ENCODE results near the gene LBH. TPM values are rescaled to one million over a fixed set of nuclear protein-coding genes. Genes with fewer than 3 reads are reported as not detected.

LBH gene
- total RNA-seq, 1 experiment from 2014 or later: 186 TPM

DNA sequence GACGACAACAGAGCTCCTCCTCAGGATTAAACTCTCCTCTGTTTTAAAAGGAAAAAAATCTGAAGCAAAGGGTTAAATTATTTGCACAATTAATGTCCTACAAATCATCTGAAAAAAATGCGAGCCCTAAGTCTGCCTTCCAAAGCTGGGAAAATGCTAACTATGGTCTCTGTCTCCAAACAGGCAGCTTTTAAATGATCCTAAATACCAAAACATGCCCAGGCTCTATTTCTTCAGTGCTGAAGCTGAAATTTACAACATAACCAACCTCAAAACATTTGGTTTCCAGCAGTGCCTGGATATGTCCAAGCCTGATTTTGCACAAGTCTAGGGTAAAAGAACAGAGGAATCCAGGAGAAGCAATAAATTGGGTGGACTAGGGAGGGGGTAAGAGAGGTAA is 57.2 kb downstream of the LBH start:
- no peak for DNase-seq (ENCODE audit: low read depth in 1 of 2, low spot score in 2 of 2)
- Histone ChIP-seq H3K27me3 (replicated peaks) (no peaks in the 10 kb centered on the region), H3K36me3 (no peaks in the 10 kb centered on the region), H3K9me3 (replicated peaks) (no peaks in the 10 kb centered on the region), H3K4me1 (replicated peaks) (peaks cover 48% of the 10 kb centered on the region), H3K4me3 (no peak overlapping the region), H3K27ac (no peak overlapping the region)

DNA sequence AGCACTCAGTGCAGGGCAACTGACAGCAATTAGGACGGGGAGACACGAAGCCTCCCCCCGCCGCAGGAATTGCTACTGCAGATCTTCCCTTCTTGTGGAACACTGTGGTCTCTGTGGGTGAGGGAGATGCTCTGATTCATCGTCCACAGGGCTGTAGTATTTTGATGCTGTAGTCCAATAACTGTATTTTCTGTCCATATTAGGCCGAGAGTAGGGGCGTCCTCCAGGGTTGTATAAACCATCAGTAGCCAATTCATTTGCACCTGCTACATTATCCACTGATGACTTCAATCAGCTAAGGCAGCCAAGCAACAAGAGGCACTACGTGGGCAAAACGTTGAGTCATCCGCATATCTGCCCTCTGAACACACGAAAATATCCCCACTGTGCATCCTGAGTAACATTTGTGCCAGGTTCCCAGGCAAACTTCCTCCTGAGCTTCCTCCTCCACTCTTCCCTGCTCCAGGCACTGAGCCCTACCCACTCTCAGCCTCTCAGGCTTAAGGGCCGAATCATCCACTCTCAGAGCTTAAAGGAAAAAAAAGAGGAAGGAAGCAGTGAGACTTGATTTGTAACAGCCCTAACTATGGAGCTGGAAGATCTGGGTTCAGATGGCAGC is 62.1 kb downstream of the LBH start:
- Histone ChIP-seq H3K4me1 (replicated peaks) (peaks cover 46% of the 10 kb centered on the region), H3K4me3 (no peak overlapping the region), H3K27ac (peak overlapping the region; percentile 91), H3K36me3 (no peaks in the 10 kb centered on the region), H3K9me3 (replicated peaks) (no peaks in the 10 kb centered on the region), H3K27me3 (replicated peaks) (no peaks in the 10 kb centered on the region)
- peak; percentile 98 to 99 for DNase-seq (ENCODE audit: low read depth in 1 of 2, low spot score in 2 of 2)

DNA sequence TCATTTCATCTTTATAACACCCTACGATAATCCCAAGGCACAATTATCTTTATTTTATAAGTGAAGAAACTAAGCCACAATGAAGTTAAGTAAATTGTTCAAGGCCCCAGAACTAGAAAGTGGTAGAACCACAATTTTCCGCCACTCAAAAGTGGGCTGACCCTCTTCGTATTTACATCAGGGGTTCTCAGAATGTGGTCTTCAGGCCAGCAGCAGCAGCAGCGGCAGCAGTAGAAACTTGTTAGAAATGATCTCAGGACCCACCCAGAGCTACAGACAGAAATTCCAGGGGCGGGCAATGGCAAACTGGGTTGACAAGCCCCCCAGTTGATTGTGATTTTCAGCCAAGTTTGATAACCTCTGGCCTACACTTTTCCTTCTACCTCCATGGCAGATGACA is 62.8 kb downstream of the LBH start:
- no peaks in the 10 kb centered on the region for H3K36me3 ChIP-seq
- no peaks in the 10 kb centered on the region for H3K9me3 ChIP-seq (replicated peaks)
- peak overlapping the region; percentile 91 for H3K27ac ChIP-seq
- H3K4me3 ChIP-seq: no peak overlapping the region
- peaks cover 45% of the 10 kb centered on the region for H3K4me1 ChIP-seq (replicated peaks)
- H3K27me3 ChIP-seq (replicated peaks): no peaks in the 10 kb centered on the region
- DNase-seq (ENCODE audit: low read depth in 1 of 2, low spot score in 2 of 2): no peak

DNA sequence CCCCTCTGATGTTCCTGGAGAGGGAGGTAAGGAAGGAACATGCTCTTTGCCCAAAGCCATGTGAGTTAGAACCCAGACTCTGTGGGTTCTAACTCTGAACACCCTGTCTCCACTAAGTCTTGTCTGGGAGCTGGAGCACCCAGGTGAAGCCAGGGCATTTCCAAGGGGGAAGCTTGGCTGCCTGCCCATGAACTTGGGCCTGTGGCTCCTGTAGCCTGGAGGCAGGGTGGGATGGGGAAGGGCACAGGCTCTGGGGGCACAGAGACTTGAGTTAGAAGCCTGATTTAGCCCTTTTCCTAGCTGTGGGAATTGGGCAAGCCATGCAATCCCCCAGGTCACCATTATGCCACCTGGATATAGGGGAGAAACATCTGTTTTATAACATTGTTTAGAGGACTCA is 65.2 kb downstream of the LBH start:
- peaks cover 55% of the 10 kb centered on the region for H3K4me1 ChIP-seq (replicated peaks)
- no peak overlapping the region for H3K27ac ChIP-seq
- no peaks in the 10 kb centered on the region for H3K9me3 ChIP-seq (replicated peaks)
- H3K36me3 ChIP-seq: no peaks in the 10 kb centered on the region
- H3K4me3 ChIP-seq: no peak overlapping the region
- DNase-seq (ENCODE audit: low read depth in 1 of 2, low spot score in 2 of 2): no peak
- H3K27me3 ChIP-seq (replicated peaks): no peaks in the 10 kb centered on the region

DNA sequence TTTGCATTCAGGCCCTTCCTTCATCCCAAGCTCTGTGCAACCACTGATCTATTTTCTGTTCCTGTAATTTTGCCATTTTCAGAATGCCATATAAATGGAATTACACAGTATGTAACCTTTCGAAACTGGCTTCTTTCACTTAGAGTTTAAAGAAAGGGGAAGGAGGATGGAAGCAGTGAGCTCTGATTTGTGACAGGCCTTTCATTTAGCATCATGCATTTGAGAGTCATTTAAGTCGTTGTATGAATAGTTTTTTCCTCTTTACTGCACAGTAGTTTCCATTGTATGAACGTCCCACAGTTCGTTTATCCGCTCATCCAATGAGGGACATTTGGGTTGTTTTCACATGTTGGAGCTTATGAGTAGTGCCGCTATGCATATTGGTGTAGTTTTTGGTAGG is 67.0 kb downstream of the LBH start:
- Histone ChIP-seq H3K9me3 (replicated peaks) (no peaks in the 10 kb centered on the region), H3K27me3 (replicated peaks) (no peaks in the 10 kb centered on the region), H3K27ac (no peak overlapping the region), H3K4me3 (no peak overlapping the region), H3K4me1 (replicated peaks) (peaks cover 50% of the 10 kb centered on the region), H3K36me3 (no peaks in the 10 kb centered on the region)
- DNase-seq (ENCODE audit: low read depth in 1 of 2, low spot score in 2 of 2): no peak

DNA sequence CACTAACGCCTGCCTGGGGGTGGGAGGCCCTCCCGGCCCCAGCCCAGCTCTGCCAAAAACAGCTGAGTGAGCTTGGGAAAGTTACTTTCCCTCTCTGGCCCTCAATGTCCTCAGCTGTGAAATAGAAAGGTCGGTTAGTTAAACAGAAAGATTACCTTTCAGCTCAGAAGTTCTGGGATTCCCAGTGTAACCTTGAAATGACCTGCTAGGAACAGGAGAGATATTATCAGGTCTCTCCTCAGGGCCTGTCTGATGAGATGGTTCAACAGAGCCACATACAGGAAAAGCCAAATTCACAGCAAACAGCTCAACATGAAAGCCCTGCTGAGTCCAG is 68.8 kb downstream of the LBH start:
- no peak for DNase-seq (ENCODE audit: low read depth in 1 of 2, low spot score in 2 of 2)
- Histone ChIP-seq H3K27ac (peak overlapping the region; percentile 88), H3K4me1 (replicated peaks) (peaks cover 34% of the 10 kb centered on the region), H3K27me3 (replicated peaks) (no peaks in the 10 kb centered on the region), H3K36me3 (no peaks in the 10 kb centered on the region), H3K9me3 (replicated peaks) (no peaks in the 10 kb centered on the region), H3K4me3 (peak overlapping the region; percentile 8)

DNA sequence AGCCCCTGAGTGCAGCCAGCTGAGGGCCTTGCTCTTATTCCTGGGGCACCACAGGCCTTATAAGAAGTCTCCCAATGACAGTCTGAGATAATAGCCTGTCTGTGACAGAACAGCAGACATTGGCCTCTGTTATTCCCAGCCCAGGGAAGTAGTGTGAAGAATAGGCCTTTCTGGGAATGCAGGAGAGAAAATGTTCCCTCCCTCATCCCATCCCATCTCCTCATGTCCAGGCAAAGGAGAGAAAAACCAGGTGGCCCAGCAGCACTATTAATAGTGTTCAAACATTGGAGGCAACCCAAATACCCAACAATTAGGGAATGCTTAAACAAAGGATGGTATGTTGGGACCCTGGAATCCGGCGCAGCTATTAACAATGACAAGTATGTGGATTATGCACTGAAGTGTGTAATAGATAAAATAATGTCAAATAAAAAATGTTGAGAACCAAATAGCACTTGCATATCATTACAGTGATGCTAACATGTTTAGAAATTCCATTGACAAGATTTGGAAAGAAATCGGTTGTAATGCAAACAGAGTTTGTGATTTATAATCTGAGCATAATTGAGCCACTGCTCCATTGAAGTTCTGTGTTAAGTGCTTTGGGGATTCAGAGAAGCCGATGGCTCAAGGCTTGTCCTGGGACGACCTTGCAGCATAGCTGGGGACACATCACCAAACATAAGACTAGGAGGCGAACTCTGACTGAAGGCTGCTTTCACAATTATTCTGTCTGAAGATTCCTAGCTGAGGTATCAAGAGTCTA is 69.3 kb downstream of the LBH start:
- peak overlapping the region; percentile 91 for H3K27ac ChIP-seq
- no peaks in the 10 kb centered on the region for H3K27me3 ChIP-seq (replicated peaks)
- H3K4me1 ChIP-seq (replicated peaks): peaks cover 34% of the 10 kb centered on the region
- no peaks in the 10 kb centered on the region for H3K9me3 ChIP-seq (replicated peaks)
- no peaks in the 10 kb centered on the region for H3K36me3 ChIP-seq
- DNase-seq (ENCODE audit: low read depth in 1 of 2, low spot score in 2 of 2): peak; percentile 86 to 95
- peak overlapping the region; percentile 8 for H3K4me3 ChIP-seq

DNA sequence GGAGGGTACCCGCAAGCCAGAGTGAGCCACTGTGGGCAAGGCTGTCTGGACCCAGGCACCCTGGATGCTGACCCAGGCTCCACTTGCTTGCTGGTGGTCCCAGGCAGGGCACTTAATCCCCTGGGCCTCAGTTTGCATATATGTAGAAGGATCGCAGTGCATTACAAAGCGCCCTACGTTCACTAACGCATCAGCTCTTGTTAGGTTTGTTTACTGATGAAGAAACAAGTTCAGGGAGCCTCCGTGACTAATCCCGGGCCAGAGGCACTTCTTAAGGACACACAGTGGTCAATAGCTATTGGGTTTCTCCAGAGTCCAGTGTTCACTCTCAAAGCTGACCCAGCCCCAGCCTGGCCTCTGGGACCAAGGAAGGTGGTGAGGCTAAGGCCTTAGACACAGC is 70.2 kb downstream of the LBH start:
- Histone ChIP-seq H3K27me3 (replicated peaks) (no peaks in the 10 kb centered on the region), H3K36me3 (no peaks in the 10 kb centered on the region), H3K4me1 (replicated peaks) (peaks cover 34% of the 10 kb centered on the region), H3K27ac (peak overlapping the region; percentile 91), H3K4me3 (no peak overlapping the region), H3K9me3 (replicated peaks) (no peaks in the 10 kb centered on the region)
- peak; percentile 68 to 70 for DNase-seq (ENCODE audit: low read depth in 1 of 2, low spot score in 2 of 2)

DNA sequence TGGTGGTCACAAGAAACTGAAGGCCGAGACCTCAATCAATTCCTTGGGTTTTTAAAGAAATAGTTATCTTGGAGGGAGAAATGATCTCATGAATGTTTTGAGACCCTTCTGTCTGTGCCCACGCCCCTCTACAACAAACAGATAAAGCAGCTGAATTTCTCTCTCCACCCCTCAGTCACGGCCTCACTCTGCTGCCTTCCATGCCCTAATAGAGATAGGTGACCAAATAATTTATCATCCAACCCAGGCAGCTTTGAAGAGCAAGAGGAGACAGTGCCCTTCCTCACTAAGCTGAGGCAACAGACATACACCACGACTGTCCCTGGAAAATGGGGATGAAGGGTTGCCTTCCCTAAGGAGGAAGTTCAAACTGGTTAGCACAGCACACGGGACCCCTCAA is 71.2 kb downstream of the LBH start:
- Histone ChIP-seq H3K27me3 (replicated peaks) (no peaks in the 10 kb centered on the region), H3K4me1 (replicated peaks) (peaks cover 34% of the 10 kb centered on the region), H3K36me3 (no peaks in the 10 kb centered on the region), H3K27ac (peak overlapping the region; percentile 91; the same call in 1 of the 2 replicates), H3K9me3 (replicated peaks) (no peaks in the 10 kb centered on the region), H3K4me3 (no peak overlapping the region)
- no peak for DNase-seq (ENCODE audit: low read depth in 1 of 2, low spot score in 2 of 2)

DNA sequence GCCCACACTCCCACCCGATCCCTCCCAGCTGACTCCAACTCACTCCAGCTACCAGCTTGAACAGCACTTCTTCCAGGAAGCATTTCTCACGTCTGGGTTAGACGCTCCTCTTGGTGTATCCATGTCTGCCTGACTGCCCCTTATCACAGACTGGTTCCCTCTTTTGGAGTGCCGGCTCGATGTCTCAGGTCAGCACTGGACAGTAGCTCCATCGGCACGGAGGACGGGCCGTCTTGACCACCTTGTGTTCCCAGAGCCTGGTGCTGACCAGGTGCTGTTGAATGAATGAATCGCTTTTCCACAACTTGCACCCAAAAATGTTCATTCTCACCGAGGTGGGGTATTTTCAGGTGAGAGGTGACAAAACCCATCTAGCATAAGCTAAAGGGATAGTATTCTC is 71.8 kb downstream of the LBH start:
- Histone ChIP-seq H3K4me1 (replicated peaks) (peaks cover 34% of the 10 kb centered on the region), H3K27ac (no peak overlapping the region), H3K27me3 (replicated peaks) (no peaks in the 10 kb centered on the region), H3K4me3 (no peak overlapping the region), H3K36me3 (no peaks in the 10 kb centered on the region), H3K9me3 (replicated peaks) (no peaks in the 10 kb centered on the region)
- DNase-seq (ENCODE audit: low read depth in 1 of 2, low spot score in 2 of 2): no peak

DNA sequence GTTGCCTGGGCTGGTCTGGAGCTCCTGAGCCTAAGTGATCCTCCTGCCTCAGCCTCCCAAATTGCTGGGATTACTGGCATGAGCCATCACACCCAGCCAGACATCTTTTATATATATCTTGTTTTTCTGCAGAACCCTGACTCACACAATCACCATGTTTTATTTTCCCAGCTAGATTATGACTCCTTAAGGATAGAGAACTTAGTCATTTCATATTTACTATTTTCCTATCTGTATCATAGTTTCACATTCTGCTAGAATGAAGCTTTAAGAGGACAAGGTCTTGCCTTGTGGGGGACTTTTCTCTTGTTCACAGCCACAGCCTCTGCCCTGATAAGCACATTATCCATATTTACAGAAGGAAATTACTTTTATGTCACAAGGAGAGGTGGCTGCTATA is 73.9 kb downstream of the LBH start:
- H3K27me3 ChIP-seq (replicated peaks): no peaks in the 10 kb centered on the region
- H3K9me3 ChIP-seq (replicated peaks): no peaks in the 10 kb centered on the region
- no peak for DNase-seq (ENCODE audit: low read depth in 1 of 2, low spot score in 2 of 2)
- H3K4me3 ChIP-seq: no peak overlapping the region
- no peak overlapping the region for H3K27ac ChIP-seq
- peaks cover 20% of the 10 kb centered on the region for H3K4me1 ChIP-seq (replicated peaks)
- no peaks in the 10 kb centered on the region for H3K36me3 ChIP-seq

DNA sequence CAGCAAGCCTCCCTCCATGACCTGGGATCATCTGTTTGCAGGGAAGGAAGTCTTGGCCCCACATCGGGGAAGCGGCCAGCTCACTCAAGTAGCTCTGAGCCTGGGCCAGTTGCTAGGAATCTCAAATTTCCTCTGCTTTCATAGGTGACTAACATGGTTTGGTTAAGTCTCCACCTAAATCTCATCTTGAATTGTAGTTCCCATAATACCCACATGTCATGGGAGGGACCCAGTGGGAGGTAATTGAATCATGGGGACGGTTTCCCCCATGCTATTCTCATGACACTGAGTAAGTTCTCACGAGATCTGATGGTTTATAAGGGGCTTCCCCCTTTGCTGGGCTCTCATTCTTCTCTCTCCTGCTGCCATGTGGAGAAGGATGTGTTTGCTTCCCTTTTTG is 75.2 kb downstream of the LBH start:
- no peak overlapping the region for H3K27ac ChIP-seq
- H3K4me1 ChIP-seq (replicated peaks): peaks cover 9% of the 10 kb centered on the region
- H3K27me3 ChIP-seq (replicated peaks): no peaks in the 10 kb centered on the region
- no peak for DNase-seq (ENCODE audit: low read depth in 1 of 2, low spot score in 2 of 2)
- no peak overlapping the region for H3K4me3 ChIP-seq
- no peaks in the 10 kb centered on the region for H3K36me3 ChIP-seq
- H3K9me3 ChIP-seq (replicated peaks): no peaks in the 10 kb centered on the region

DNA sequence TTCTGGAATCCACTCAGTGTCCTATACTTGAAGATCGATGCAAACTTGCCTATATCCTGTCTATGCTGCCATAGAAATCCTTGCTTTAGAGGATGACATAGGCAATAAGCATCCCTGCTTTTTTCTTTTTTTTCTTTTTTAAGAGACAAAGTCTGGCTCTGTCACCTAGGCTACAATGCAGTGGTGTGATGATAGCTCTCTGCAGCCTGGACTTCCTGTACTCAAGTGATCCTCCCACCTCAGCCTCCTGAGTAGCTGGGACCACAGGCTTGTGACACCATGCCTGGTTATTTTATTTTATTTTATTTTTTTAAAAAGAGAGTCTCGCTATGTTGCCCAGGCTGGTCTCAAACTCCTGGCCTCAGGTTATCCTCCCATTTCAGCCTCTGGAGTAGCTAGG is 76.9 kb downstream of the LBH start:
- H3K4me3 ChIP-seq: no peak overlapping the region
- no peaks in the 10 kb centered on the region for H3K27me3 ChIP-seq (replicated peaks)
- no peaks in the 10 kb centered on the region for H3K4me1 ChIP-seq (replicated peaks)
- H3K27ac ChIP-seq: no peak overlapping the region
- H3K9me3 ChIP-seq (replicated peaks): no peaks in the 10 kb centered on the region
- H3K36me3 ChIP-seq: no peaks in the 10 kb centered on the region
- no peak for DNase-seq (ENCODE audit: low read depth in 1 of 2, low spot score in 2 of 2)

Data from SJSA1 (cell line).